GM15510 (cell line): ENCODE results near the gene CAMKK2.

Experiments used
- POLR2A ChIP-seq: IDR thresholded peaks from 3 replicates; pipeline ENCODE4 v1.6.1; 2011; ENCODE audit warnings: borderline replicate concordance; ENCODE audit not compliant: insufficient read length; ENCODE audit errors: extremely low read depth

The CAMKK2 gene

GRCh38 chr12:121314431-121314830, 17.9 kb upstream of the CAMKK2 start:
- TF ChIP-seq POLR2A = no peak

- TF ChIP-seq POLR2A = no peak
These were observed 7.8 kb upstream of the CAMKK2 start for GRCh38 chr12:121304306-121304705.

- TF ChIP-seq POLR2A = no peak
These were observed 5.4 kb upstream of the CAMKK2 start for GRCh38 chr12:121301876-121302275.

- TF ChIP-seq POLR2A = no peak
These were observed 3.7 kb upstream of the CAMKK2 start for GRCh38 chr12:121300083-121300819.

GRCh38 chr12:121299662-121300061, 3.2 kb upstream of the CAMKK2 start:
- no peak for TF ChIP-seq POLR2A

GRCh38 chr12:121297435-121297991, 1.0 kb upstream of the CAMKK2 start:
- TF ChIP-seq POLR2A = no peak

- TF ChIP-seq POLR2A = no peak
These were observed 527 bp downstream of the CAMKK2 start for GRCh38 chr12:121295746-121296617.

GRCh38 chr12:121295116-121295745, 1.3 kb downstream of the CAMKK2 start:
- no peak for TF ChIP-seq POLR2A

- TF ChIP-seq POLR2A = no peak
These were observed 2.2 kb downstream of the CAMKK2 start for GRCh38 chr12:121294151-121294889.

GRCh38 chr12:121293603-121294002, 2.9 kb downstream of the CAMKK2 start:
- TF ChIP-seq POLR2A = no peak

- no peak for TF ChIP-seq POLR2A
These were observed 6.1 kb downstream of the CAMKK2 start for GRCh38 chr12:121290410-121290809.

GRCh38 chr12:121289962-121290361, 6.5 kb downstream of the CAMKK2 start:
- no peak for TF ChIP-seq POLR2A

GRCh38 chr12:121288986-121289385, 7.5 kb downstream of the CAMKK2 start:
- no peak for TF ChIP-seq POLR2A

- no peak for TF ChIP-seq POLR2A
These were observed 8.2 kb downstream of the CAMKK2 start for GRCh38 chr12:121288158-121288845.

- no peak for TF ChIP-seq POLR2A
These were observed 9.1 kb downstream of the CAMKK2 start for GRCh38 chr12:121287267-121287954.
